K562 (cell line): Measurements from ENCODE around the gene CREB5. TPM values are rescaled to one million over a fixed set of nuclear protein-coding genes. Genes with fewer than 3 reads are reported as not detected.

Experiments used
- ATAC-seq: fragments of 200-7000 bp; cut with Tn5 transposase; 3 replicates; pipeline ENCODE4 v1.9.1; 2020; ENCODE audit warnings: moderate library complexity
- BruUV-seq: library from RNA; stranded (reverse); fragments of 400-500 nt; replicated peaks from 2 replicates; lab custom pipeline; 2021; lab: Mats Ljungman, UMichigan
- CTCF ChIA-PET: fragments of 300-600 bp; formaldehyde crosslinking; extraction: SDS; loops from one replicate; lab custom pipeline; 2021; ENCODE audit warnings: low intra/inter-chr PET ratio; lab: Yijun Ruan, JAX
- POLR2A ChIA-PET: fragments of 300-600, 350-650 bp; sonication (Branson Sonifier 250); formaldehyde crosslinking; extraction: SDS; loops from one replicate; lab custom pipeline; 2021; ENCODE audit warnings: antibody characterized with exemption, inconsistent platforms; lab: Yijun Ruan, JAX
- DNase-seq, 4 experiments: peaks; one replicate each; pipeline versions ENCODE4 v3.0.0 to v3.0.0-alpha.2; 2011 to 2018; ENCODE audit warnings: low spot score in 3 of 4, mixed read lengths in 3 of 4; ENCODE audit errors: extremely low read depth in 1 of 4
- FAIRE-seq: peaks from 2 replicates; lab custom pipeline; 2011; peaks lifted over from hg19 to GRCh38; lab: Jason Lieb, UNC
- H2AFZ ChIP-seq: 2 replicates; pipeline ENCODE4 v1.6.0; 2011; ENCODE audit warnings: low read depth, low read length, control low read depth, inconsistent platforms
- H3K27ac ChIP-seq: fragments of 200-600 bp; 3 replicates; pipeline ENCODE4 v1.8.0; 2011; ENCODE audit warnings: low read depth, mild to moderate bottlenecking, control low read depth, inconsistent platforms, low read length, moderate library complexity, mixed read lengths; ENCODE audit errors: extremely low read depth
- H3K27me3 ChIP-seq, 2 experiments: fragments of 300-600 bp in 1 of 2; 2 replicates in 1 of 2; 3 replicates in 1 of 2; pipeline versions ENCODE4 v1.6.0 to v1.8.0; 2011; ENCODE audit warnings: inconsistent platforms in 2 of 2, low read length in 2 of 2, mild to moderate bottlenecking in 1 of 2, mixed read lengths in 1 of 2, moderate library complexity in 1 of 2; ENCODE audit not compliant: control insufficient read depth in 2 of 2, insufficient read depth in 2 of 2
- H3K36me3 ChIP-seq: fragments of 300-600 bp; 3 replicates; pipeline ENCODE4 v1.8.0; 2011; ENCODE audit warnings: mild to moderate bottlenecking, low read length, inconsistent platforms; ENCODE audit not compliant: control insufficient read depth, insufficient read depth
- H3K4me1 ChIP-seq, 2 experiments: fragments of 200-600 bp in 1 of 2; replicated peaks in 1 of 2; 2 replicates in 1 of 2; 3 replicates in 1 of 2; pipeline versions ENCODE4 v1.5.1 to v1.8.0; 2011; ENCODE audit warnings: inconsistent platforms in 2 of 2, low read length in 2 of 2, mild to moderate bottlenecking in 1 of 2, mixed read lengths in 1 of 2, moderate library complexity in 1 of 2; ENCODE audit not compliant: control insufficient read depth in 2 of 2, insufficient read depth in 2 of 2
- H3K4me2 ChIP-seq: 2 replicates; pipeline ENCODE4 v1.6.1; 2011; ENCODE audit warnings: low read length, control low read depth, inconsistent platforms, mixed read lengths; ENCODE audit not compliant: insufficient read depth
- H3K4me3 ChIP-seq: fragments of 200-600 bp; sonication (generic), shearing (Covaris generic); 2 replicates; pipeline ENCODE4 v1.5.1; 2016; ENCODE audit warnings: control low read depth, inconsistent platforms
- H3K79me2 ChIP-seq: fragments of 200-600 bp; 3 replicates; pipeline ENCODE4 v1.8.0; 2011; ENCODE audit warnings: low read length, inconsistent platforms; ENCODE audit not compliant: control insufficient read depth, insufficient read depth
- H3K9ac ChIP-seq, 2 experiments: 2 replicates each; pipeline versions ENCODE4 v1.6.0 to v1.6.1; 2011; ENCODE audit warnings: low read depth in 2 of 2, low read length in 2 of 2, control low read depth in 1 of 2, inconsistent platforms in 1 of 2, mild to moderate bottlenecking in 1 of 2, mixed read lengths in 1 of 2; ENCODE audit not compliant: insufficient read depth in 1 of 2
- H3K9me1 ChIP-seq: one replicate; pipeline ENCODE4 v1.6.0; 2011; ENCODE audit warnings: inconsistent platforms, mild to moderate bottlenecking, low read length, moderate library complexity; ENCODE audit not compliant: control insufficient read depth, insufficient read depth
- H3K9me3 ChIP-seq: replicated peaks from 2 replicates; pipeline ENCODE4 v1.5.1; 2011; ENCODE audit warnings: low read depth, low read length, inconsistent platforms; ENCODE audit not compliant: control insufficient read depth, insufficient read depth
- H4K20me1 ChIP-seq: replicated peaks from 2 replicates; pipeline ENCODE4 v1.6.1; 2011; ENCODE audit warnings: low read length, inconsistent platforms, mixed read lengths; ENCODE audit not compliant: control insufficient read depth, insufficient read depth
- CEBPZ ChIP-seq: fragments of 150-350 bp; IDR thresholded peaks from 2 replicates; pipeline ENCODE4 v1.6.1; 2014; ENCODE audit warnings: low read depth, mild to moderate bottlenecking, low read length, borderline replicate concordance
- DMBX1 ChIP-seq: fragments of 250-450 bp; sonication (Bioruptor Pico); IDR thresholded peaks from 2 replicates; pipeline ENCODE4 v1.8.0; 2022; ENCODE audit warnings: inconsistent platforms, mild to moderate bottlenecking, moderate library complexity, borderline replicate concordance
- MYNN ChIP-seq, 2 experiments: sonication (generic); formaldehyde crosslinking in 1 of 2; IDR thresholded peaks; 2 replicates each; pipeline versions ENCODE4 v1.5.0 to v1.6.1; 2016 to 2020; ENCODE audit warnings: antibody characterized with exemption in 1 of 2, missing genetic modification reagents in 1 of 2
- PYGO2 ChIP-seq: fragments of 450-650 bp; IDR thresholded peaks from 2 replicates; pipeline ENCODE4 v1.6.1; 2016; ENCODE audit warnings: mild to moderate bottlenecking, missing genetic modification characterization, moderate library complexity, missing compliant biosample characterization
- SRSF7 ChIP-seq: fragments of 200-400 bp; formaldehyde crosslinking; optimal IDR thresholded peaks from 2 replicates; pipeline ENCODE3; 2017; ENCODE audit warnings: mild to moderate bottlenecking, low read depth, low read length
- U2AF2 ChIP-seq: fragments of 200-400 bp; formaldehyde crosslinking; optimal IDR thresholded peaks from 2 replicates; pipeline ENCODE3; 2017; ENCODE audit warnings: low read depth, mild to moderate bottlenecking, low read length
- ZNF263 ChIP-seq: sonication (generic); formaldehyde crosslinking; IDR thresholded peaks from 2 replicates; pipeline ENCODE4 v1.8.0; 2022; ENCODE audit warnings: mild to moderate bottlenecking, missing genetic modification reagents, borderline replicate concordance
- ZNF280B ChIP-seq: fragments of 250-450 bp; sonication (Bioruptor Pico); IDR thresholded peaks from 2 replicates; pipeline ENCODE4 v1.5.1; 2021; ENCODE audit warnings: mild to moderate bottlenecking
- WGBS: fragments of 100-300 bp; shearing (Covaris generic); methylation state at CpG from one replicate; pipeline ENCODE4 v1.1.6; 2016; ENCODE audit warnings: low coverage, mixed read lengths; ENCODE audit not compliant: insufficient coverage; ENCODE audit errors: missing lambda C conversion rate; 5-methylcytosine and 5-hydroxymethylcytosine counted together
- in situ Hi-C: fragments of 300-500 bp; cut with MboI; formaldehyde crosslinking; loops from 4 replicates; pipeline ENCODE4 v1.15.0; 2018; ENCODE audit warnings: inconsistent platforms, mixed read lengths
- intact Hi-C: fragments of 100-400 bp; cut with micrococcal nuclease; formaldehyde crosslinking; loops from 2 replicates; pipeline ENCODE4 v1.14.2; 2022
- polyA plus RNA-seq, 8 experiments: library from polyadenylated mRNA; depleted of rRNA in 4 of 8; stranded (reverse) in 5 of 8; unstranded in 3 of 8; fragments of >200 nt; fragmentation: Nextera tagmentation in 2 of 8; fragmentation: Illumina TruSeq in 1 of 8; extraction: Ambion mirVana in 2 of 8; extraction: Trizol in 1 of 8; gene quantifications; 2 replicates each; pipeline versions ENCODE4 v1.2.1 to v1.2.3, GENCODE V29; 2011 to 2014; ENCODE audit warnings: inconsistent platforms in 1 of 8, missing spikeins in 1 of 8
- total RNA-seq, 7 experiments: library from RNA; depleted of rRNA in 6 of 7; stranded (reverse); fragments of >200 nt in 6 of 7; fragmentation: Illumina TruSeq in 2 of 7; extraction: Trizol in 2 of 7; gene quantifications; 2 replicates each; pipeline versions ENCODE4 v1.2.1 to v1.2.3, GENCODE V29; 2011 to 2021; ENCODE audit warnings: low replicate concordance in 1 of 7

CREB5 gene
- total and polyA plus RNA-seq, 9 of the 15 experiments (the other 6 are each of a cell fraction or from before 2014, with no cell fraction given), result 0.33 to 6.4 (median 1.8) TPM

GRCh38 chr7:28480595-28480994 is 68.3 kb downstream of the CREB5 start:
- no peak for ATAC-seq
- Histone ChIP-seq H3K4me3 (no peak overlapping the region), H3K27ac (no peak overlapping the region), H4K20me1 (no peaks in the 10 kb centered on the region), H3K4me1 (no peaks in the 10 kb centered on the region), H2AFZ (no peak overlapping the region), H3K4me2 (no peak overlapping the region), H3K36me3 (no peaks in the 10 kb centered on the region), H3K9ac (no peak overlapping the region), H3K27me3 (peaks cover 0 to 2% of the 10 kb centered on the region in 2 experiments; a peak in 2 of 5 replicates), H3K79me2 (no peaks in the 10 kb centered on the region), H3K9me1 (no peaks in the 10 kb centered on the region), H3K9me3 (no peaks in the 10 kb centered on the region)
- no peak for FAIRE-seq
- ChIA-PET POLR2A (no interaction called here), CTCF (no interaction called here)
- DNase-seq, result no peak
- intact Hi-C loops, result no loop called here
- 0% methylated on average over 3 of the region's 3 CpGs for WGBS
- in situ Hi-C loops, result no loop called here
- BruUV-seq, result no TSS peak
- TF ChIP-seq ZNF280B (CRISPR knock-in tag) (no peak), CEBPZ (no peak), PYGO2 (no peak), ZNF263 (no peak), MYNN (IDR thresholded peaks at IDR 0.05) (no peak), MYNN (CRISPR knock-in tag; IDR thresholded peaks at IDR 0.05) (no peak), DMBX1 (CRISPR knock-in tag) (no peak), U2AF2 (no peak), SRSF7 (no peak)
- TF ChIP-seq, all 486 proteins: peak for 0
